ENCODE measurements around the gene NFATC2IP. TPM values are rescaled to one million over a fixed set of nuclear protein-coding genes. Genes with fewer than 3 reads are reported as not detected.

The NFATC2IP gene
- total RNA-seq, 1 donor from 2014 or later, result 85.7 TPM

- DNase-seq (no peak), ATAC-seq (ENCODE audit: low read depth) (no peak)
- POLR2A ChIA-PET, result no interaction called here
- TF ChIP-seq, protein P1, sequence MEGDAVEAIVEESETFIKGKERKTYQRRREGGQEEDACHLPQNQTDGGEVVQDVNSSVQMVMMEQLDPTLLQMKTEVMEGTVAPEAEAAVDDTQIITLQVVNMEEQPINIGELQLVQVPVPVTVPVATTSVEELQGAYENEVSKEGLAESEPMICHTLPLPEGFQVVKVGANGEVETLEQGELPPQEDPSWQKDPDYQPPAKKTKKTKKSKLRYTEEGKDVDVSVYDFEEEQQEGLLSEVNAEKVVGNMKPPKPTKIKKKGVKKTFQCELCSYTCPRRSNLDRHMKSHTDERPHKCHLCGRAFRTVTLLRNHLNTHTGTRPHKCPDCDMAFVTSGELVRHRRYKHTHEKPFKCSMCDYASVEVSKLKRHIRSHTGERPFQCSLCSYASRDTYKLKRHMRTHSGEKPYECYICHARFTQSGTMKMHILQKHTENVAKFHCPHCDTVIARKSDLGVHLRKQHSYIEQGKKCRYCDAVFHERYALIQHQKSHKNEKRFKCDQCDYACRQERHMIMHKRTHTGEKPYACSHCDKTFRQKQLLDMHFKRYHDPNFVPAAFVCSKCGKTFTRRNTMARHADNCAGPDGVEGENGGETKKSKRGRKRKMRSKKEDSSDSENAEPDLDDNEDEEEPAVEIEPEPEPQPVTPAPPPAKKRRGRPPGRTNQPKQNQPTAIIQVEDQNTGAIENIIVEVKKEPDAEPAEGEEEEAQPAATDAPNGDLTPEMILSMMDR (IDR thresholded peaks at IDR 0.05), result no peak
- no peak overlapping the region for H3K27ac Mint-ChIP-seq
- H3K36me3 Mint-ChIP-seq (ENCODE audit: low read depth), result no peaks in the 10 kb centered on the region
- CTCF ChIA-PET, result no interaction called here
- peaks cover 2% of the 10 kb centered on the region for H3K4me1 Mint-ChIP-seq
- no peaks in the 10 kb centered on the region for H3K9me3 Mint-ChIP-seq
- H3K27me3 Mint-ChIP-seq, result peaks cover 12% of the 10 kb centered on the region
- H3K4me3 Mint-ChIP-seq, result no peak overlapping the region
- intact Hi-C loops (cut with micrococcal nuclease), result no loop called here
Measured at GRCh38 chr16:29009050-29009837, 58.5 kb downstream of the NFATC2IP start.

DNA sequence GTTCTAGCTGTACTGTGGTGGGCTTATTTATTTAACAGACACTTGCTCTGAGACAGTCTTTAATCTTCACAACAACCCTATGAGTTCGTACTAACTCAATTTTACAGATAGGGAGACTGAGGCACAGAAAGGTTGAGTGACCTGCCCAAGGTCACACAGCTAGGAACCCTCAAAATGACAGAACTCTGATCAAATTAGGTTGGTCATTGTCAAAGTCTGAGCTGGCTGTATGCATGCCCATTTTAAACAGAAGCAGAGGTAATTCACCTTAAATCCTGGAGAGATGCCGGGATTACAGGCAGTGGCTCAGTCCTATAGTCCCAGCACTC lies 59.1 kb downstream of the NFATC2IP start:
- no peak for ATAC-seq (ENCODE audit: low read depth)
- CTCF ChIA-PET, result no interaction called here
- H3K36me3 Mint-ChIP-seq (ENCODE audit: low read depth), result no peaks in the 10 kb centered on the region

DNA sequence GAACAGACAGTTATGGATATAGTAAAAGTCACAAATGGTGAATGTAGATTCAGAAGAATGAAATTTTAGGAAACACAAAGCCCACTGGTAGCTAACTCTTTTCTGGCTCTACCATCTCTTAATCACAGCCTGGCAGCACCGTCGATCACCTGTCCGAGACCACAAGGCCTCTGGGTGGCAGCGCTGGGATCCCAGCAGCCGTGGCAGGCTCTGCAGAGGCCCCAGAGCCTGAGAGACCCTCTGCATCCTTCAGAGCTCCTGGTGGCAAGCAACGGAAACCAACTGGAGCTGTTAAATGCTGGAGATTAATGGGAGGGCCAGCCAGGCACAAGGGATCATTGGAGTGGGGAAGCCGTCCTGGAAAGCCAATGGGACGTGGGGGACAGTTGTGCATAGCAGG lies 60.4 kb downstream of the NFATC2IP start:
- Mint-ChIP-seq H3K9me3 (no peaks in the 10 kb centered on the region), H3K36me3 (ENCODE audit: low read depth) (no peaks in the 10 kb centered on the region), H3K4me3 (no peak overlapping the region), H3K4me1 (peaks cover 2% of the 10 kb centered on the region), H3K27ac (no peak overlapping the region), H3K27me3 (peaks cover 12% of the 10 kb centered on the region)
- ATAC-seq (ENCODE audit: low read depth), result no peak
- TF ChIP-seq, protein P1 (IDR thresholded peaks at IDR 0.05), result no peak
- DNase-seq, result no peak
- ChIA-PET POLR2A (no interaction called here), CTCF (no interaction called here)
- intact Hi-C loops (cut with micrococcal nuclease), result no loop called here

More for the DNA sequence above, 59.1 kb downstream of the NFATC2IP start:
- H3K27me3 Mint-ChIP-seq, result peaks cover 12% of the 10 kb centered on the region
- POLR2A ChIA-PET, result no interaction called here
- TF ChIP-seq, protein P1 (IDR thresholded peaks at IDR 0.05), result no peak
- intact Hi-C loops (cut with micrococcal nuclease), result no loop called here
- H3K27ac Mint-ChIP-seq, result no peak overlapping the region
- no peak for DNase-seq
- H3K4me1 Mint-ChIP-seq, result peaks cover 2% of the 10 kb centered on the region
- H3K4me3 Mint-ChIP-seq, result no peak overlapping the region
- H3K9me3 Mint-ChIP-seq, result no peaks in the 10 kb centered on the region

GRCh38 chr16:29011851-29012250 lies 61.1 kb downstream of the NFATC2IP start:
- H3K36me3 Mint-ChIP-seq (ENCODE audit: low read depth), result no peaks in the 10 kb centered on the region
- H3K27me3 Mint-ChIP-seq, result peaks cover 12% of the 10 kb centered on the region
- TF ChIP-seq, protein P1 (IDR thresholded peaks at IDR 0.05), result no peak
- intact Hi-C loops (cut with micrococcal nuclease), result no loop called here
- no peak for ATAC-seq (ENCODE audit: low read depth)
- no peak for DNase-seq
- H3K27ac Mint-ChIP-seq, result no peak overlapping the region
- ChIA-PET CTCF (no interaction called here), POLR2A (no interaction called here)
- H3K4me3 Mint-ChIP-seq, result no peak overlapping the region
- H3K9me3 Mint-ChIP-seq, result no peaks in the 10 kb centered on the region
- H3K4me1 Mint-ChIP-seq, result peaks cover 2% of the 10 kb centered on the region

DNA sequence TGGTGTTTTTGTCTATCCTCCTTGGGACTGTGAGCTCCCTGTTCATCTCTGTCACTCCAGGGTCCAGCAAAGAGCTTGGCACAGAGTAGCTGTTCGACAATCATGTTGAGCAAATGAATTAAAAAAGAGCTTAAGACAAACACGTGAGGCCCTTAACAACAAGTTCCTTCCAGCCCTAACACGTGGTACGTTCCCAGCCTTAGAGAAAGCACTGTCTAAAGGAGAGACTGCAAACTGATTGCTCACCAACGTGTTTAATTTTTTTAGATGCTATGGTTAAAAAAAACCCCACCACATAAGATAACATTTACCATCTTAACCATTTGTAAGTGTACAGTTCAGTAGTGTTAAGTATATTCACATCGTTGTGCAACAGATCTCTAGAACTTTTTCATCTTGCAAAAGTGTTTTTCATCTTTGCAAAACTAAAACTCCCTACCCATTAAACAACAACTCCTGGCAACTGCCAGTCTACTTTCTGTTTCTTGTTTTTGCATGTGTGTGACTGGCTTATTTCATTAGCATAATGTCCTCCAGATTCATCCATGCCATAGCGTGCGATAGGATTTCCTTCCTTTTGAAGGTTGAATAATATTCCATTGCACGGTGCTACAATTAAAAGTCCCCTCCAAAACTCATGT lies 62.3 kb downstream of the NFATC2IP start:
- ATAC-seq (ENCODE audit: low read depth), result no peak
- Mint-ChIP-seq H3K4me1 (peaks cover 2% of the 10 kb centered on the region), H3K27me3 (peaks cover 7% of the 10 kb centered on the region), H3K4me3 (no peak overlapping the region), H3K36me3 (ENCODE audit: low read depth) (no peaks in the 10 kb centered on the region), H3K9me3 (no peaks in the 10 kb centered on the region), H3K27ac (no peak overlapping the region)
- POLR2A ChIA-PET, result no interaction called here
- CTCF ChIA-PET, result no interaction called here
- DNase-seq, result no peak
- TF ChIP-seq, protein P1 (IDR thresholded peaks at IDR 0.05), result no peak
- intact Hi-C loops (cut with micrococcal nuclease), result no loop called here

Measured in activated B cell treated with CpG ODN at 0.5 μM for 24 hours (primary cell).